Muscle of arm (tissue), 12 donors: ENCODE measurements around the gene MEF2A. TPM values are rescaled to one million over a fixed set of nuclear protein-coding genes. Genes with fewer than 3 reads are reported as not detected.
A peak's percentile ranks its signal among the peaks of the same experiment; 100 is the strongest.

Experiments used
- DNase-seq: peaks from one replicate; pipeline ENCODE4 v3.0.0-alpha.2; 2013
- polyA plus RNA-seq, 12 donors: library from polyadenylated mRNA; unstranded; fragments of 120-200 nt; gene quantifications; one replicate each; pipeline ENCODE4 v1.2.1, GENCODE V29; 2013; ENCODE audit not compliant: insufficient read length in 12 of 12

Gene MEF2A
- polyA plus RNA-seq, 12 donors: 44.0 to 96.2 (median 64.2) TPM; not detected in 1

DNA sequence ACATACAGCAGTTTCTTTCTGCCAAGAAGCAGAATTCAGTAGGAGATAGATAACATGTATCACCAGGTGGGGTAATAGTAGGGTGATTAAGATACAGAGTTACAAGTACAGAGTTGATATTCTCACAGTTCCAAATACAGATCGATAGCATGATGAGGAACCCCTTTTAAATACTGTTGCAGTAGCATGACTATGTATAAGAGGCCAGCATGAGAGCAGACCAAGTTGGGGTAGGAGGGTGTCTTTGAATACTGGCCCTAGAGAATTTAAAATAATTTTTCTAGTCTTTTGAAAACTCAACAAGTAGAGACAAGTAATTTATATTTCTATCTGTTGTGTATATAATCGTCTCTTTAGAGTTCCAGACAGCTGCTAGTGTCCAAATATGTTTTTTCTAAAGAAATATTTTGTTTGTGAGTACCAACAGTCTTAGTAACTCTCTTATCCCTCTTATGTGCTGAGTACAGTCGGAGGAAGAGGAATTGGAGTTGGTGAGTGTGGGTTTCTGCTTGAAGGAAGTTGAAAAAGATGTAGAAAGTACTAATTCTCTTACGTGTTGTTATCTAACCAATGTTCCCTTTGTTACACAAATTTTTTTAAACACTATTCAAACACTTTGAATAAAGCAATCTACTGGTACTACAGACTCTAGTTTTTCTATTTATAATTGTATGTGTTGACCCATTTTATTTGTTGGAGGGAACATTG lies 137.3 kb downstream of the MEF2A start:
- no peak for DNase-seq

DNA sequence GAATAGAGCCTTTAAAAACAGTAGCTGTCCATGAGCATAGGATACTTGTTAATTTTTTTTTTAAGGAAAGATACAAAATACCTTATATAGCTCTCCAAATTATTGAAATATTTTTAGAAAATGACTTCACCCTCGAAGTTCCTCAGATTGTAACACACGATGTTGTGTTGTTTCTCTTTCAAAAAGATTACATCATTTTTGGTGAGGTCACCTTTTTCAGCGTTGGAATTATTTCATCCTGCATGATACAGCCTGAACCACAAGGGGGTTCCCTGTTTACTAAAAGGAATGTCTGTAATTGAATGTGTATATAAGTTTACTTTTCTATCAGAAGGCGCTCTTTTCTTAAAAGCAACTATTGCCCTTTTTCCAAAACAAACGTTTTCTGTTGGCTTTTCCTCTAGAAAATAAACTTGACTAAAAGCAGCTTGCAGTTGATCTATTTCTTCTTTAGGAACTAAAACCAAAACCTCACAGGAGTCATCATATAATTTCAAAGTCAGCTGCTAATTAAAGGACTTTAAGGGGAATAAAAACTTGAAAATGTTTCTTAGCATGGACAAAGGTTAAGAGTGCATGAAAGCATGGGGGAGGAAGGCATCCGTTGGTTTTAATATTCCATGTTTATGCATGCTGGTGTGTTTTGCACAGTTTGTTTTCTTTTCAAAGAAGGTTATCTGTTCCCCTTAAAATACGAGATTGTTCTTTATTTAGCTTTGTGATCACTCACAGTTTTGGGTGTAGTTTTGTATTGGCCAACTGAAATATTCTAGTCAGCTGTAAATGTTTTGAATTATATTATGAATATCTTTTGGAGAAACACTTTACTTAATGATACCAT lies 138.0 kb downstream of the MEF2A start:
- DNase-seq: peak; percentile 76

DNA sequence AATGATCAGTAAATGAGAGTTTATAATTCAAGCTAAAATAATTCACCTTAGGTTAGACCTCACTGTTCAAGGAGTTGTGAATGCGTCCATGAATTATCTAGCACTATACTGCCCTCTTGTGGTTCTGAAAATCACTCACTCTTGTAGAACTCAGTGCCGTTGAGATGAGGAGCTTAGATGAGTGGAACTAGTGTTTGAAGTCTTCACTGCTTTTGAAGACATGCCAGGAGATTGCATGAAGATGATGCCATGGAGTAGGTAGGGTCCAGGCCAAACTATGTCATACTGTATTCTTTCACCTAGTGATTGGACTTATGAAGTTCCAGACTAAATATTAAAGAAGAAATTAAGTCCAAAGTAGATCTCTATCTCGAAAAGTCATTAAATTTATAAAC lies 138.7 kb downstream of the MEF2A start:
- DNase-seq: peak; percentile 88

DNA sequence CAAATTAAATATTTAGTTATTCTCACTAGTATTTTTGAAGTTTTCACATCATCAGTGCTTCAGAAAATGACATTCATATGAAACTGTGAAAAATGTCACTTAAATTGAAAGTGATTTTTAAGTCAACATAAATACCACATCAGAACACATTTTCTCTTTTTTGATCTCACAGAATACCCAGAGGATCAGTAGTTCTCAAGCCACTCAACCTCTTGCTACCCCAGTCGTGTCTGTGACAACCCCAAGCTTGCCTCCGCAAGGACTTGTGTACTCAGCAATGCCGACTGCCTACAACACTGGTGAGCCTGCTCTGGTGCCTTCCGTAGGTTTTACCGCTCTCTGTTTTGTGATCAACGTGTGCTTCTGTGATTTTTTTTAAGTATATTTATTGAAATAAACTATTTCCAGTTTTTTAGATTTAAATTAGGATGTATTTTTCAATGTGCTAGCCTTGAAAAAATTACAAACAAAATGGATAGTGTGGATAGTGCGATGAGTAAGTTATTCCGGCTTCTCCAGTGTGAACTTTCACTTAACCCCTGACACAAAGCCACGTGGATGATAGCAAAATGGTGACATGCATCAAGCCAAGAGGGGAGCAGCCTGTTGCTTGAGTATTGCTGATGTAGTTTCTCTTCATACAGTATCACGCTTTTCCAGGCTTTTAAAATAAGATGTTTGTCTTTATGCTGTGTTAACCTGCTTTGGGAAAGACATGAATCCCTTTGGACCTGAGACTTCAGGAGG lies 140.9 kb downstream of the MEF2A start:
- no peak for DNase-seq

DNA sequence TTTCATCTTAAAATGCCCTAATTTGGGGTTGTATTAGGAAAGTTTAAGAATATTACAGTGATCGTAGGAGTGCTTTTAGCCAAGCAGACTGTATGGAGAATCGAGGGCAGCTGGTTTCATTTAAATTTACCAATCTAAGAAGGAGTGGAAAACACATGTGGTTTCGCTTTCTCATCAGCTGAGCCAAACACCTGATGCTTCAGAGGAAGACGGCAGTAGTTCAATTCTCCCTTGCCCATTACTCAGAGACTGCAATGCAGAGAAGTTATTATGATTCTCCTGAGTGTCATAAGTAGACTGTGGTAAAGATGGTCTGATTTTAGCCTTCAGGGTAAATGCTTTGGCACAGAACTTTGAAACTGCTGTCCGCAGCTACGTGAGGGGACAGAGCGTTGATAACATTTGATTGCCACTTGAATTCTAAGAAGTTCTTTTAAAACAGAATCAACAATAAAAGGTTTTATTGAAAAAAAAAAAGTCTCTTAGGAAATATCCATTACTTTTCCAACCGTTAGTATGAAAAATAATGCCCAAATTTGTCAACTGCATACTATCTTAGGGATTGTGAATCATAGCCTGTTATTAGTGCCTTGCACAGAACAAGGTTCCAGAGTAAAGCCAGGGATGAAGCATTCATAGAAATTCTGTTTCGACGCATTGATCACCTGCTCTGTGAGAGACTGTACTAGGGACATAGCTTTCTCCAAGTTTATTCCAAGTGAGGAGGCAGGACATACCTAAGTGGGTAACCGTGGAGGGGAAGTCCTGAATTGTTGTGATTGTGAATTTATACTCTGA lies 141.9 kb downstream of the MEF2A start:
- peak; percentile 79 for DNase-seq

DNA sequence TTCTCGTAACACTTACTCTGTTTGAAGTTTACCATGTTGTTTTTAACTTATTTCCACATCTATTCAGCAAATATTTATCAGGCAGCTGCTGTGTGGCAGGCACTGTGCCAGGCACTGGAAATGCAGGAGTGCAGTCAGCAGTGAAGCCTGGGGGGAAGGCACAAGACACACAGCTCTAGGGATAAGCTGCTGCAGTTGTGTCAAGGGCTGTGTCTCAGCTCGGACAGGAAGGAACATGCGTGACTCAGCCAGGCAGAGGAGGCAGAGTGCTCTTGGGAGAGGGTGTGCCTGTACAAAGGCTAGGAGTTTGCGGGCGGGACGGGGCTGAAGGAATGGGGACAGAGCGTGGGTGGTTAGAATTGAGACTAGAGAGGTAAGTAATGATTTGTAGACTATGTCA lies 142.8 kb downstream of the MEF2A start:
- DNase-seq: peak; percentile 41

DNA sequence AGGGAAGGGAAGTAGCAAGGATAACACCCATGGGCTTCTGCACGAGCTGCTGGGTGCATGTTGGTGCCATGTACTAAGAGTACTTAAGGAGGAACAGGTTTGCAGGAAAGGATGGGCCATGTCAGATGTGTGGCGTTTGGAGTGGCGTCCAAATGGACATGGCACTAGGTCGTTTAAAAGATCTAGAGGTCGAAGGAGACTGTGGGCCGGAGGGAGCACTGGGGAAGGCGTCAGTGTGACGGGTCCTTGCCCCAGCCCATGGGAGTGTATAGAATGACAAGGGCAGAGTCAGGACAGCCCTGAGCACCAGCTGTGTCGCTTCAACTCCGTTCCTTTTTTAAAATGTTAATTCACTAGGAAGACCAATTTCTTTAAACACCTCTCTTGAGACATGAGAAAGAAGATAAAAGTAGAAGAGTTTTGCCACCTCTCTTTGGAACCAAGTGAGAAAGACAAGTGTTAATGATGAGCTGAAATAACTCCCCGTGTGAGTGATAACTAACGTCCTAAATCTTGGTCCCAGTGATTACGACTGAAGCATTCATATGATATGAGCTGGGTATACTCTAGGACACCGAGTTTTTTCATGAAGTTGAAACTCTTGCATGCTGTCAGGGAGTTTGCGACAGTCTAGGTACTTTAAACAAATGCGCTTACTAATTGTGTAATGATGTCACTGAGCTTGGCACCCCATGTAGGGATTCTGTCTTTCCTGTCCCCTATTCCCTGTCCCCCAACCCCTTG lies 143.6 kb downstream of the MEF2A start:
- DNase-seq: no peak

DNA sequence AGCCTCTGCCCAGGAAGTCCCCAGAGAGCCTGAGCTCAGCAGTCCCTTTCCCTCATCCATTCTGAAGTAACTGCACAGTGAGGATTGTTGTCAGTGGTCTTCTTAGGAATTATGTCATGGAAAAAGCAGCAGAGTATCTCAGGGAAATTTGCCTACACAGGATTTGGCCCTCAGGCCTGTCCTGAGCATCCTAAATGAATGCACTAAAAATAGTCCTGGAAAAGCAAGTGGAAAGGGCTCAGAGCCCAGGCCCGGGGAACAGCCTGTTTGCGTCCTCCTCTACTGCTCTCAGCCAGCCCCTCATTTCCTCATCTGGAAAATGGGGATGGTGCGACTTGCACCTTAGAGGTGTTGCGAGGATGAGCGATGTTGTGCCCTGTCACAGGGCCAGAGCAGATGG lies 145.8 kb downstream of the MEF2A start:
- peak; percentile 79 for DNase-seq

DNA sequence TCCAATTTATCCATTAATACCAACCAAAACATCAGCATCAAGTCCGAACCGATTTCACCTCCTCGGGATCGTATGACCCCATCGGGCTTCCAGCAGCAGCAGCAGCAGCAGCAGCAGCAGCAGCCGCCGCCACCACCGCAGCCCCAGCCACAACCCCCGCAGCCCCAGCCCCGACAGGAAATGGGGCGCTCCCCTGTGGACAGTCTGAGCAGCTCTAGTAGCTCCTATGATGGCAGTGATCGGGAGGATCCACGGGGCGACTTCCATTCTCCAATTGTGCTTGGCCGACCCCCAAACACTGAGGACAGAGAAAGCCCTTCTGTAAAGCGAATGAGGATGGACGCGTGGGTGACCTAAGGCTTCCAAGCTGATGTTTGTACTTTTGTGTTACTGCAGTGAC lies 146.6 kb downstream of the MEF2A start:
- DNase-seq: no peak

DNA sequence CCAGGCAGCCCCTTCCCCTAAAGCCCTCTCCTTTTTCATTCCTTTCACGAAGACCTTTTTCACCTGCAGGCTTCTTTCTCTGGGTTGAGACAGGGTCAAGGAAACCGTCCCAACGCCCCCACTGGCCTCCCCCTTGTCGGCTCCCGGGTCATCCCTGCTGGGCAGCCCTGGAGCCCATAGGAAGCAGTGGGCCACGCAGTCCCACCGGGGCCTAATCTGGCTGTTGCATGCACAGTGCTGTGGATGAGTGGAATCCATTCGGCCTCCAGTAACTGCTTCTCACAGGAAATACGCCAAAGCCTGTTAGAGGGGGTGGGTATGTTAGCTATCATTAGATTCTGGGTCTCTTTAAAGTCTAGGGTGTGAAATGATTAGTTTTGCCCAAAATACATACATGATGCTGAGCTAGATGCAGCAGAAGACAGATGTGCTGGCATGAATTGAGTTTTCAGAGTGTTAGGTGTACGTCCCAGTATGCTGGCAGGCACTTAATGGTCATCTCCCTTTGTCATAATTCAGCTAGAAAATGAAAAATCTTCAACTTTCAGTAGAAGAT lies 150.8 kb downstream of the MEF2A start:
- peak; percentile 51 for DNase-seq

DNA sequence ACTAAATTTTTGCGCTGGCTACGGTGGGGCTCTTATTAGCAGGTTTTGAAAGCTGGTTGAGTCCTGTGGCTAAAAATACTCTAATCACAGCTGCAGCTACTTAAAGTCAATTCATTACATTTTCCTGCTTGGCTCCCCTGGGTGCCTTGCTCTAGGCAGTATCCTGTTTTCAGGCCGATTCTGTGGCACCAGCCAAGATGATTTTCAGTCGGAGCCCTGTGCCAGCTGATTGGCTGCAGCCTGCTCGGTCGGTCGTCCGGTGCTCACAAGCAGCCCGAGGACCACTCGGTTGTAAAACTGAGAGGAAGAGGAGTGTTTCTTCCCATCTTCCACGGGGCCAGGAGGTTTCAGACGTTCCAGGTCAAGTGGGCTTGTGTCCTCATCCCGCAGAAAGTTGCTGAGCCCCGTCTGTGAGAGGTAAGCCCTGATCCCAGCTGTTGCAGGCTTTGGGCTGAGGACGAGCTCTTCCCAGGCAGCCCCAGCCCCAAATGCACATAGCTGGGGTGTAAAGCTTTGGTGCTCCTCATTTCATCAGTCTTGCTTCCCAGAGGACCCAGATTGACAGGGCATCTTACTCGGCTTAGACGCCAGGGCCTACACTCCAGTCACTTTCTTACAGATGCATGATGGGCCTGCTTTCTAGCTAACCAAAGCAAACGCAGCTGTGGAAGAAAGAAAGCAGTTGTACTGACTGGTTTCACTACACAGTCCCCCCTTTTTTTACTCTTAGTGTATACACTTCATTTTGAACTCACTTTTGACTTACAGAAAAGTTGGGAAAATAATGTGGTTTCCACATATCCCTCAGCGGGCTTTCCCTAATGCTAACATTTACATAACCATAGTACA lies 151.6 kb downstream of the MEF2A start:
- DNase-seq: peak; percentile 84

DNA sequence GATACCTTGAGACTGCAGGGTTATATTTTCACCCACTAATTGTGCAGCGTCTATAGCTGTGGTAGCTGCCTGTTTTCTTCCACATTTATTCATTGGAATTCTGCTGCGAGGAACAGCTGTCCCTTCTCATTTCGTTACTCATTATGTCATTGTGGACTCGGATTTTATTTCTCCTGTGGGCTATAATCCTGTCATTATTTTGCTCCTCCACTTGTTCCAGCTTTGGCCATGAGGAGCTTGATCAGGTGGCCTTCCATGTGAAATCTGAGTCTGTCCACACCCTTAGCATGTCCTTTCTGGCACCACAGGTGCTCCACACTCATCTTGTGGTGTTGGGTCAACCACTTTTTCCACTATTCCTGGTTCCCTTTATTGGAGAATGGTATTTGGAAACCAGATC lies 152.6 kb downstream of the MEF2A start:
- DNase-seq: no peak

DNA sequence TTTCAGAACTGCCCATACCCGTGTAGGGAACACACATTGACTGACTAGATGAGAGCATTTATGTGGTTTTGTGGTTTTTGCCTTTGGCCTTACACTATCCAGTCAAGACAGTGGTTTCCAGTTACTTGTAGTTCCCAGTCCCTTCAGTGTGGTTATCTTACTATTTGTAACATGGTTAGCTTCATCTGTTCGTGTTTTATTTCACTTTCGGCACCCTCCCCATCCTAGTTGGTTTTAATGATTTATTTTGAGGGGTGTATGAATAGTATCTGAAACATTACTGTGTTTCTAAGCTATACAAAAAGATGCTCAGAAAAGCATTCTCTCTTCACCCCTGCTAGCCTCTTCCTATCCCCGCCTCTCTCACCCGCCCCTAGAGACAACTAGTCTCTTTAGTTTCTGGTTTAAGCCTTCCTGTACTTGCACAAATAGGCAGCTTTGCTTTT lies 153.3 kb downstream of the MEF2A start:
- no peak for DNase-seq

DNA sequence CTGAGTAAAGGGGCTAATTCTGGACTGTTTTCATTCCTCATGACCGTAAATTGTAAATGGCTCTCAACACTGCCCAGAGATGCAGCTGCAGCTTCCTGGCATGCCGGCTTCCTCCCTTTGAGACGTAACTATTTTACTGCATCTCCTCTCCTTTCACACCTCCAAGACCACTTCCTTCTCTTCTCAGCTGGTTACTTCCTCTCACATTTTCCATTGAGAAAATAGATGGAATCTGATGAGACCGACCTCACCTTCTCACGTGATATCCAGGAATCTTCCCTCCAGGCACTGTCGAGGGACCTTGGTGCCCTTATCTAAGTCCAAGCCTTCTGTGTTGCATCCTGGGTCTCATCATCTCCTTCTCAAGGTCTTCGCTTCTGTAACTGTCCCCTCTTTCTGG lies 154.7 kb downstream of the MEF2A start:
- no peak for DNase-seq

DNA sequence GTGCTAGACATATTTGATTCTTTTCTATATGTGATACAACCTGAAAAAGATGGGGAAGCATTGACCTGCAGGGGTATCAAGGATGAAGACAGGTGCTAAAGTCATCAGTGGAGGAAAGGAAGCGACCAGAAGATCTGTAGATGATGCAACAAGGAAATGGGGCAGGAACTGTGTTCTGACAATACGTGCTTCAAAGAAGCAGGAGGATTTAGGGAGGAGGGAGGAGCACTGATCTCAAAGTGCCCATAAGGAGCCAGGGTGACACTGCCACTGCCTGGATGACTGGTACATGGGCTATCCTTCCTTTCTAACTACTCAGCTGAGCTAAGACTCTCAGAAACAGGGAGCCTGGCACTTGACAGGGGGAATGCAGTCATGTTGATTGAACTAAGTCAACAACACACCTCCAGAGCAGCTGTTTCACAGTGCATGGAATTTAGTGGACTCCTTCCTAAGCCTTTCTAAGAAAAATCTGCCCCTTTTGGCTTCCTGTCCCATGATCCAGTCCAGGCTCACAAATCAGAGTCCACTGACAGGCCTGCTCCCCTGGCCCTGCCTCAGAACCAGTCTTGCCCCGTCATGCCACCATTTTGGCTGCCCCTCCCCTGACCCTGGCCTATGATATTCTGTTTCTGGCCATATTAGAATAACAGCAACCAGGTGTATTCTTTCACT lies 155.5 kb downstream of the MEF2A start:
- DNase-seq: no peak

DNA sequence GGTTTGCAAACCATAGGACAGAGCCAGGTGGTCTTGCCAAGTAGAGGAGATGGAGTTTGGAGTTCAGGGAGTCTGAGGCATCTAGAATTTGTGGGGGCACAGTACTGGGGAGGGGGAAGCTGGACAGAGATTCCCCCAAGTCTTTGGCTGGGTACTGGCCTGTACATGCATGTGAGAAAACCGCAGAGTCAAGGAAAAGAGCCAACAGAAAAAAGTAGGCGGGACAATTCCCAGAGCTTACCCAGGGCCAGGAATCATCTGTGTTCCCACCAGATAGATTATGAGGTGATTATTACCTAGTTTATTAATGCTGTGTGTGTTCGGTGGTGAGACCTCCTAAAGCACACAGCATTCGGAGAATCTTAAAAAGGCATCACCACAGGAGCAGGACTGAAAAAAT lies 156.1 kb downstream of the MEF2A start:
- DNase-seq: no peak

DNA sequence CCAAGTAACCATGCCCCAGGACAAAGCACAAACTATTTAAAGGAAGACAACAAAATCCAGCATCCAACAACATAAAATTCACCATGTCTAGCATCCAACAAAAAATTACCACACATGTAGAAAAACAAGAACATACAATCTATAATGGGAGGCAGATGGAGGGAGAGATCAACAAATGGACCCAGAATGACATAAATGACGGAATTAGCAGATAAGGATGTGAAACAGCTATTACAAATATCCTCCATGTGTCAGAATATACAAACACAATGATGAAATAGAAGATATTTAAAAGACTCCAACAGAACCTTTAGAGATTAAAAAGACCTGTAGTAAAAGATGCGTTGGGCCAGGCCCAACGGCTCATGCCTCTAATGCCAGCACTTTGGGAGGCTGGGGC lies 156.6 kb downstream of the MEF2A start:
- DNase-seq: no peak

DNA sequence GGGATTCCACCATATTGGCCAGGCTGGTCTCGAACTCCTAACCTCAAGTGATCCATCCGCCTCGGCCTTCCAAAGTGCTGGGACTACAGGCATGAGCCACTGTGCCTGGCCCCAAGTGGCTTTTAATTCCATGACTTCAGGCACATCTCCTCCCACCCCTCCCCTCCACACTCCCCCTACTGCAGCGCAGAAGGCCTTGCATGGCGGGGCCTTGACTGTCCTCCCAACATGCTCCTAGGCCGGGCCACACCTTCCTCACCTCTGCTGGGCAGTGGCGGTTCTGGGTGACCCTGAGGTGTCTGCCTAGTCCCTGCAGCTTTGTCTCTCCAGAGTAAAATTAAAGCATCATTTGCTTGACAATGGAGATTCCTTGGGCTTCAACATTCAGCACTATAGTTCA lies 160.5 kb downstream of the MEF2A start:
- DNase-seq: no peak

DNA sequence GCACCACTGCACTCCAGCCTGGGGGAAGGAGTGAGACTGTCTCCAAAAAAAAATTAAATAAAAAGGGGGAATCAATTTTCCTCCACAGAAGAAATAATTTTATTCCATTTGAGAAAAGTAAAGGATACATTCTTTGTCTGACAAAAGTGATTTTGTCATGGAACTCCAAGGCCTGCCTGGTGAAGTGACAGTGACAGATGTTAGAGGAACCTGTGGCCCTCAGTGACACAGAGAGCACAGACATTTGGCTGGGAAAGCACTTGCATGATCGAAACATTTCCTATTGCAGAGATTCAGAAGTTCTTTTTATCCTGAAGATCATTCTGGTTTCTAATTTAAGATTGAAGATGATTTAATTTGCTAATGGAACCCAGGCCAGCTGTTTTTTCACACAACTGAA lies 161.5 kb downstream of the MEF2A start:
- DNase-seq: no peak
